ENCODE data around the gene NUDT9. TPM values are rescaled to one million over a fixed set of nuclear protein-coding genes. Genes with fewer than 3 reads are reported as not detected.
"Not testable (repeated sequence)": the region's sequence is repeated elsewhere in the genome, so short reads cannot be mapped to it uniquely, and the experiment has no call there.

Gene NUDT9
- polyA plus RNA-seq, 3 donors from 2014 or later, result 15.7 to 20.1 (median 15.7) TPM

- H3K4me3 Mint-ChIP-seq, result no peak overlapping the region
Observed at GRCh38 chr4:87445964-87446363, 23.6 kb downstream of the NUDT9 start.

DNA sequence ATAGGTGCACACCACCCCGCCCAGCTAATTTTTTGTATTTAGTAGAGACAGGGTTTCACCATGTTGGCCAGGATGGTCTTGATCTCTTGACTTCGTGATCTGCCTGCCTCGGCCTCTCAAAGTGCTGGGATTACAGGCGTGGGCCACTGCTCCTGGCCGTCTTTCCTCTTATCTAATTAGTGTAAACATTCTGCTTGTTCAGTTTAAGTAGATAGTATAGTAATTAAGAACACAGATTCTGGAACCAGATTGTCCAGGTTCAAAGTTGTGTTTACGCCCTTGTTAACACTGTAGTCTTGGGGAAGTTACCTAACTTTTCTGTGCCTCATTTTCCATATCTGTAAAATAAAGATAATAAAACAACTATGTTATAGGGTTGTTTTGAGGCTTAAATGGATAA is 24.0 kb downstream of the NUDT9 start:
- not testable (repeated sequence) for H3K27me3 Mint-ChIP-seq (ENCODE audit: low read depth in 3 of 3); H3K27ac Mint-ChIP-seq; H3K4me1 Mint-ChIP-seq; H3K4me3 Mint-ChIP-seq; H3K9me3 Mint-ChIP-seq; DNase-seq
- peaks cover 12 to 36% (median 22%) of the 10 kb centered on the region in 3 donors for H3K36me3 Mint-ChIP-seq

More at GRCh38 chr4:87445964-87446363, 23.6 kb downstream of the NUDT9 start:
- H3K27me3 Mint-ChIP-seq (ENCODE audit: low read depth in 3 of 3), result no peaks in the 10 kb centered on the region
- peaks cover 7 to 32% (median 21%) of the 10 kb centered on the region in 3 donors for H3K36me3 Mint-ChIP-seq
- no peaks in the 10 kb centered on the region for H3K9me3 Mint-ChIP-seq
- no peaks in the 10 kb centered on the region for H3K4me1 Mint-ChIP-seq
- no peak for DNase-seq
- peak overlapping the region in 1 of 6 donors; percentile 34 for H3K27ac Mint-ChIP-seq

GRCh38 chr4:87451537-87451936 is 29.2 kb downstream of the NUDT9 start:
- Mint-ChIP-seq H3K4me1 (no peaks in the 10 kb centered on the region), H3K36me3 (peaks cover 18 to 40% (median 23%) of the 10 kb centered on the region in 3 donors), H3K9me3 (no peaks in the 10 kb centered on the region), H3K27me3 (ENCODE audit: low read depth in 3 of 3) (peaks cover 0 to 1% (median 0%) of the 10 kb centered on the region in 3 donors), H3K4me3 (no peak overlapping the region), H3K27ac (no peak overlapping the region)
- DNase-seq, result no peak

DNA sequence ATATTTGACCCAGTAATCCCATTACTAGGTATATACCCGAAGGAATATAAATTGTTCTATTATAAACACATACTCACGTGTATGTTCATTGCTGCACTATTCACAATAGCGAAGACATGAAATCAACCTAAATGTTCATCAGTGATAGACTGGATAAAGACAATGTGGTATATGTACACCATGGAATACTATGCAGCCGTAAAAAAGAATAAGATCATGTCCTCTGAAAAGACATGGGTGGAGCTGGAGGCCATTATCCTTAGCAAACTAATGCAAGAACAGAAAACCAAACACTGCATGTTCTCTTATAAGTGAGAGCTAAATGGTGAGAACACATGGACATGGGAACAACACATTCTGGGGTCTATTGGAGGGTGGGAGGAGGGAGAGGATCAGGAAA is 36.5 kb downstream of the NUDT9 start:
- no peak overlapping the region for H3K27ac Mint-ChIP-seq
- H3K4me1 Mint-ChIP-seq, result no peaks in the 10 kb centered on the region
- H3K4me3 Mint-ChIP-seq, result no peak overlapping the region
- no peak for DNase-seq
- no peaks in the 10 kb centered on the region for H3K27me3 Mint-ChIP-seq (ENCODE audit: low read depth in 3 of 3)
- H3K9me3 Mint-ChIP-seq, result no peaks in the 10 kb centered on the region
- peaks cover 25 to 35% (median 28%) of the 10 kb centered on the region in 3 donors for H3K36me3 Mint-ChIP-seq

DNA sequence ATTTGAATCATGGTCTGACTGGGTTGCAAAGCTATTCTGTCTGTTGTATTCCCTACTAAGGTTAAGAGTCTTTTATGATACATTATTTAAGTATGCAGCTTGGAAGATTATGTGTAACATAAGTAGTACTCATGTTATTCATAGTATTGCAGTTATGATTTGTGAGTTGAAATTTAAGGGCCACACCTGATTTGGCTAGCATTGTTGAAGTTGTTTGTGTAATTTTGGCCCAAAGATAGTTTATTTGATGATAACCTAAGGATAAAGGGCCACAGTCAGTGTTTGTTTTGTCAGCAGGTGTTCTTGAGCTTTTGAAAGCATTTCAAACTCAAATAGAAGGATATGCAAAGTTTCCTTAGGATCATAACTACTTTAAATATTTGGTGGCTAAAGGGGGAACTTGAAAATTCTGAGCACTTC is 38.9 kb downstream of the NUDT9 start:
- no peak for DNase-seq
- peaks cover 0 to 1% (median 0%) of the 10 kb centered on the region in 3 donors for H3K27me3 Mint-ChIP-seq (ENCODE audit: low read depth in 3 of 3)
- peaks cover 14 to 22% (median 18%) of the 10 kb centered on the region in 3 donors for H3K36me3 Mint-ChIP-seq
- H3K27ac Mint-ChIP-seq, result no peak overlapping the region
- no peak overlapping the region for H3K4me3 Mint-ChIP-seq
- H3K4me1 Mint-ChIP-seq, result no peaks in the 10 kb centered on the region
- no peaks in the 10 kb centered on the region for H3K9me3 Mint-ChIP-seq

DNA sequence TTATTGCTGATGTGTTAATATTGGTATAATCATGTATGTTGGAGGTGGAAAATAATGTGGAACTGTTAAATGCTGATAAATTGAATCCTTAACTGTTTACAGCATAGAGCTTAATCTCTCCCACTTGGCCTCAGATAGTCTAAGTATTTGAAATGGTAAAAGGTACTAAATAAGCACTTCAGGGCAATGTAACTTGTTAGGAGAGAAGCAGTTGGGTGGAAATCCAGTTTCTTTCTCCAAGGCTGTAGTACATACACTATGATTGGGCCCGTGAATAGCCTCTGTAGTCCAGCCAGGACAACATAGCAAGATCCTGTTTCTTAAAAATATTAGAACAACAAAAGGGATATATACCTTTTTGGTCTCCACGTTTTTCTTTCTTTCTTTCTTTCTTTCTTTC is 39.7 kb downstream of the NUDT9 start:
- DNase-seq, result no peak
- Mint-ChIP-seq H3K27me3 (ENCODE audit: low read depth in 3 of 3) (peaks cover 0 to 1% (median 0%) of the 10 kb centered on the region in 3 donors), H3K36me3 (peaks cover 13 to 22% (median 18%) of the 10 kb centered on the region in 3 donors), H3K4me1 (no peaks in the 10 kb centered on the region), H3K9me3 (no peaks in the 10 kb centered on the region), H3K27ac (no peak overlapping the region), H3K4me3 (no peak overlapping the region)

GRCh38 chr4:87465739-87466366 is 43.5 kb downstream of the NUDT9 start:
- H3K36me3 Mint-ChIP-seq, result peaks cover 0 to 4% (median 3%) of the 10 kb centered on the region in 3 donors
- H3K4me1 Mint-ChIP-seq, result no peaks in the 10 kb centered on the region
- H3K4me3 Mint-ChIP-seq, result no peak overlapping the region
- no peak overlapping the region for H3K27ac Mint-ChIP-seq
- H3K9me3 Mint-ChIP-seq, result no peaks in the 10 kb centered on the region
- H3K27me3 Mint-ChIP-seq (ENCODE audit: low read depth in 3 of 3), result peaks cover 0 to 1% (median 0%) of the 10 kb centered on the region in 3 donors
- peak; percentile 29 to 46 (median 41) for DNase-seq

DNA sequence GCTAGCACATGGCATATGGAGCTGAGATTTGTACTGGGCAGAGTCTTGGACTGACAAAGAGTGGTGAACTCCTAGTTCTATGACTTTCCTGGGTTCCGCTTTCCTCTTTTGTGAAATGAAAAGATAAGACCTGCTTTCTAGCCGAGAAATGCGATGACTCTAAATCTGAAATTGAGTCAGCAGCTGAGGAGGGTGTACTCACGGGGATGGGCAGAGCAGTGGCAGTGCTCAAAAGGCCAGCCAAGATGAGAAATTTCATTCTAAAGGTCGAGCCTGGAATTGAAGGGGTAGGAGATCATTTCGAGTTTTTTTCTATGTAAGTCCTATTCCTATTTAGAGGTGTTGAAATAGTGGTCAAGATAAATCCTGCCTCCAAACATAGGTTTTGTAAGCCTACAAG is 47.0 kb downstream of the NUDT9 start:
- H3K4me3 Mint-ChIP-seq, result no peak overlapping the region
- DNase-seq, result no peak
- H3K27ac Mint-ChIP-seq, result no peak overlapping the region
- no peaks in the 10 kb centered on the region for H3K9me3 Mint-ChIP-seq
- peaks cover 0 to 1% (median 0%) of the 10 kb centered on the region in 3 donors for H3K27me3 Mint-ChIP-seq (ENCODE audit: low read depth in 3 of 3)
- H3K4me1 Mint-ChIP-seq, result no peaks in the 10 kb centered on the region
- H3K36me3 Mint-ChIP-seq, result no peaks in the 10 kb centered on the region

GRCh38 chr4:87476934-87477333 is 54.6 kb downstream of the NUDT9 start:
- H3K4me3 Mint-ChIP-seq, result no peak overlapping the region
- H3K9me3 Mint-ChIP-seq, result no peaks in the 10 kb centered on the region
- H3K36me3 Mint-ChIP-seq, result no peaks in the 10 kb centered on the region
- H3K27me3 Mint-ChIP-seq (ENCODE audit: low read depth in 3 of 3), result no peaks in the 10 kb centered on the region
- no peak overlapping the region for H3K27ac Mint-ChIP-seq
- DNase-seq, result no peak
- H3K4me1 Mint-ChIP-seq, result no peaks in the 10 kb centered on the region

DNA sequence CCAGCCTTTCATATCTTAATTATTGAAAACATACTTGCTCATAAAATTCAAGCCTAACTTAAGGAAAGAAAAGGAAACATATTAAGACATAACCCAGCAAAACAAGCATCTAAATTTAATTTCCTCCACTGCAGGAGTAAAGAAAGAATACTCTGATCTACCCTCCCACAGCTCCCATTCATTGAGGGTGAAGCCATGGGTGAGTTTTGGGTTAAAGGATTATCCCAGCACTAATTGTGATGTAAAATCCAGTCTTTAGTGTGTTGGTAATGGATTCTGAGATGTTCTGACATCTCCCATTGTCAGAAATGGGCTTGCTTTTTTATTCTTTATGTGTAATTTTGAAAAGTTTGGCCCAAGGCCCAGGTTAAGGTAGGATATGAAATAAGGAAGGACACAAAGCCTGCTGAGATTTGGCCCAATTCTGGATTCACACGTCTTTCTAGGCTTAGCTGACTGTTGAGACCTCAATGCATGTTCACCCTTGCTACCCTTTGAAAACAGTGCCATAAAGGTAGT is 56.4 kb downstream of the NUDT9 start:
- DNase-seq, result no peak
- Mint-ChIP-seq H3K36me3 (no peaks in the 10 kb centered on the region), H3K27me3 (ENCODE audit: low read depth in 3 of 3) (no peaks in the 10 kb centered on the region), H3K4me1 (no peaks in the 10 kb centered on the region), H3K4me3 (no peak overlapping the region), H3K27ac (no peak overlapping the region), H3K9me3 (no peaks in the 10 kb centered on the region)

DNA sequence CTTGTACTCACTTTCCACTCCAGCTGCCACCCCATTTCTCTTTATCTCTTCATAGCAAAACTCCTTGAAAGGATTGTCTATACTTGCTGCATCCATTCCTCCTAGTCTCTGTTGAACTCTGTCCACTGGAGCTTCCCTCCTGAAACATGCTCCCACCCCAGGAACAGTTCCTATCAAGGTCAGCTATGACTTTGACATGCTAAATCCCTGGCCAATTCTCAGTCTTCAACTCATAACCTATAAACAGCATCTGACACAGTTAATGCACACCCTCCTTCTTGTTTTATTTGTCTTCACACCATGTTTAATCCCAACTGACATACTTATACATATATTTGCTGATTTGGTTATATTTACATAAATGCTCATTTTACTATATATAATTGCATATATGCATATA is 59.0 kb downstream of the NUDT9 start:
- DNase-seq, result no peak
- no peak overlapping the region for H3K4me3 Mint-ChIP-seq
- H3K27ac Mint-ChIP-seq, result no peak overlapping the region
- no peaks in the 10 kb centered on the region for H3K27me3 Mint-ChIP-seq (ENCODE audit: low read depth in 3 of 3)
- no peaks in the 10 kb centered on the region for H3K4me1 Mint-ChIP-seq
- no peaks in the 10 kb centered on the region for H3K9me3 Mint-ChIP-seq
- H3K36me3 Mint-ChIP-seq, result no peaks in the 10 kb centered on the region

- not testable (repeated sequence) for H3K4me1 Mint-ChIP-seq; H3K9me3 Mint-ChIP-seq; H3K27ac Mint-ChIP-seq; H3K27me3 Mint-ChIP-seq (ENCODE audit: low read depth in 3 of 3); DNase-seq; H3K4me3 Mint-ChIP-seq; H3K36me3 Mint-ChIP-seq
Observed at GRCh38 chr4:87483247-87483646, 60.9 kb downstream of the NUDT9 start.

- not testable (repeated sequence) for H3K27ac Mint-ChIP-seq; H3K4me1 Mint-ChIP-seq; H3K9me3 Mint-ChIP-seq; DNase-seq; H3K27me3 Mint-ChIP-seq (ENCODE audit: low read depth in 3 of 3); H3K36me3 Mint-ChIP-seq; H3K4me3 Mint-ChIP-seq
Observed at GRCh38 chr4:87488666-87489065, 66.3 kb downstream of the NUDT9 start.

GRCh38 chr4:87489678-87490077 is 67.3 kb downstream of the NUDT9 start:
- no peaks in the 10 kb centered on the region for H3K4me1 Mint-ChIP-seq
- H3K36me3 Mint-ChIP-seq, result no peaks in the 10 kb centered on the region
- H3K4me3 Mint-ChIP-seq, result no peak overlapping the region
- no peaks in the 10 kb centered on the region for H3K9me3 Mint-ChIP-seq
- peaks cover 0 to 5% (median 0%) of the 10 kb centered on the region in 3 donors for H3K27me3 Mint-ChIP-seq (ENCODE audit: low read depth in 3 of 3)
- H3K27ac Mint-ChIP-seq, result no peak overlapping the region
- DNase-seq, result no peak

All from immature natural killer cell (primary cell).